HG03108 (cell line): ENCODE data around the gene EXOSC10.
"Not testable (repeated sequence)": the region's sequence is repeated elsewhere in the genome, so short reads cannot be mapped to it uniquely, and the experiment has no call there.

Source experiments
- ATAC-seq: cut with Tn5 transposase; IDR thresholded peaks from one replicate; pipeline ENCODE4 v1.9.1; 2021; ENCODE audit warnings: moderate library complexity; ENCODE audit not compliant: unreplicated experiment

Gene EXOSC10

GRCh38 chr1:11062965-11063401, 36.7 kb downstream of the EXOSC10 start:
- ATAC-seq: no peak

- ATAC-seq: no peak
Observed at GRCh38 chr1:11061652-11062365, 37.9 kb downstream of the EXOSC10 start.

GRCh38 chr1:11059968-11060830, 39.5 kb downstream of the EXOSC10 start, which contains the start of gene SRM:
Gene SRM, minus strand, starts transcription at chr1:11060018. Its CDS starts 75 bp downstream, at chr1:11059943.
- ATAC-seq: peak; percentile 89

- peak; percentile 21 for ATAC-seq
Observed at GRCh38 chr1:11059155-11059967, 40.3 kb downstream of the EXOSC10 start.

GRCh38 chr1:11058595-11059154, 41.0 kb downstream of the EXOSC10 start:
- no peak for ATAC-seq

GRCh38 chr1:11058026-11058425, 41.6 kb downstream of the EXOSC10 start:
- no peak for ATAC-seq

GRCh38 chr1:11057477-11057876, 42.2 kb downstream of the EXOSC10 start:
- ATAC-seq: no peak

GRCh38 chr1:11056504-11056903, 43.2 kb downstream of the EXOSC10 start:
- no peak for ATAC-seq

GRCh38 chr1:11055676-11056075, 44.0 kb downstream of the EXOSC10 start:
- no peak for ATAC-seq

GRCh38 chr1:11054666-11055065, 45.0 kb downstream of the EXOSC10 start:
- no peak for ATAC-seq

GRCh38 chr1:11054181-11054580, 45.5 kb downstream of the EXOSC10 start:
- no peak for ATAC-seq

GRCh38 chr1:11053758-11054137, 45.9 kb downstream of the EXOSC10 start:
- no peak for ATAC-seq

- ATAC-seq: no peak
Observed at GRCh38 chr1:11052839-11053757, 46.6 kb downstream of the EXOSC10 start.

GRCh38 chr1:11051781-11052511, 47.7 kb downstream of the EXOSC10 start:
- ATAC-seq: no peak

- not testable (repeated sequence) for ATAC-seq
Observed at GRCh38 chr1:11051121-11051520, 48.5 kb downstream of the EXOSC10 start.

- ATAC-seq: no peak
Observed at GRCh38 chr1:11046625-11047365, 52.9 kb downstream of the EXOSC10 start, which contains the start of gene MASP2. Gene MASP2, minus strand, starts transcription at chr1:11047239. Its CDS starts 32 bp downstream, at chr1:11047207.

GRCh38 chr1:11046270-11046566, 53.5 kb downstream of the EXOSC10 start:
- no peak for ATAC-seq

- no peak for ATAC-seq
Observed at GRCh38 chr1:11045428-11046269, 54.0 kb downstream of the EXOSC10 start.
